Measurements from ENCODE around the gene GFRAL. TPM values are rescaled to one million over a fixed set of nuclear protein-coding genes. Genes with fewer than 3 reads are reported as not detected.

GFRAL gene
- total RNA-seq, 1 donor from 2014 or later = not detected

- H3K36me3 Mint-ChIP-seq (ENCODE audit: low read depth, unreplicated experiment) = no peaks in the 10 kb centered on the region
- TF ChIP-seq, protein P1, sequence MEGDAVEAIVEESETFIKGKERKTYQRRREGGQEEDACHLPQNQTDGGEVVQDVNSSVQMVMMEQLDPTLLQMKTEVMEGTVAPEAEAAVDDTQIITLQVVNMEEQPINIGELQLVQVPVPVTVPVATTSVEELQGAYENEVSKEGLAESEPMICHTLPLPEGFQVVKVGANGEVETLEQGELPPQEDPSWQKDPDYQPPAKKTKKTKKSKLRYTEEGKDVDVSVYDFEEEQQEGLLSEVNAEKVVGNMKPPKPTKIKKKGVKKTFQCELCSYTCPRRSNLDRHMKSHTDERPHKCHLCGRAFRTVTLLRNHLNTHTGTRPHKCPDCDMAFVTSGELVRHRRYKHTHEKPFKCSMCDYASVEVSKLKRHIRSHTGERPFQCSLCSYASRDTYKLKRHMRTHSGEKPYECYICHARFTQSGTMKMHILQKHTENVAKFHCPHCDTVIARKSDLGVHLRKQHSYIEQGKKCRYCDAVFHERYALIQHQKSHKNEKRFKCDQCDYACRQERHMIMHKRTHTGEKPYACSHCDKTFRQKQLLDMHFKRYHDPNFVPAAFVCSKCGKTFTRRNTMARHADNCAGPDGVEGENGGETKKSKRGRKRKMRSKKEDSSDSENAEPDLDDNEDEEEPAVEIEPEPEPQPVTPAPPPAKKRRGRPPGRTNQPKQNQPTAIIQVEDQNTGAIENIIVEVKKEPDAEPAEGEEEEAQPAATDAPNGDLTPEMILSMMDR (IDR thresholded peaks at IDR 0.05; ENCODE audit: unreplicated experiment) = no peak
- no peak overlapping the region for H3K4me3 Mint-ChIP-seq (ENCODE audit: unreplicated experiment)
- H3K4me1 Mint-ChIP-seq (ENCODE audit: unreplicated experiment) = no peaks in the 10 kb centered on the region
- H3K27ac Mint-ChIP-seq (ENCODE audit: unreplicated experiment) = no peak overlapping the region
- H3K27me3 Mint-ChIP-seq (ENCODE audit: unreplicated experiment) = no peaks in the 10 kb centered on the region
- no peak for DNase-seq (ENCODE audit: low spot score)
- no peaks in the 10 kb centered on the region for H3K9me3 Mint-ChIP-seq (ENCODE audit: unreplicated experiment)
Measured at GRCh38 chr6:55319961-55320695, 7.1 kb upstream of the GFRAL start.

DNA sequence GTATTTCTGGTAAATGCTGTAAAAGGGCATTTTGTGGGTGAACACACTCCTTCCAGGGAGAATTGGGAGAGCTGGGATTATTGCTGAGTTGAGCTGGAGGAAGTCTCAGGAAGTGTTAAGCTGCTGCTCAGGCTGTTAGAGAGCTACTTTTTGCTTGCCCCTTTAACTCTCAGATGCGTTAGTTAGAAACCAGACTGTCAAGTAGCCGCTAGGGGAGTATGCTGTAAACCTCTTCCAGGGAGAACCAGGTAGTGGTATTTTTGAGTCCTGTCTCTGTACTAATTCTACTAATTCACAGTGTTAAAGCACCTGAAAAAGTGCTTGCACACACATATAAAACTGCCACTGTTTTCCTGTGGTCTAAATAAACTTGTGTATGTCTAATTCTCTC, 6.6 kb upstream of the GFRAL start:
- DNase-seq (ENCODE audit: low spot score) = no peak
- TF ChIP-seq, protein P1 (IDR thresholded peaks at IDR 0.05; ENCODE audit: unreplicated experiment) = no peak
- H3K27me3 Mint-ChIP-seq (ENCODE audit: unreplicated experiment) = no peaks in the 10 kb centered on the region
- H3K9me3 Mint-ChIP-seq (ENCODE audit: unreplicated experiment) = no peaks in the 10 kb centered on the region
- no peak overlapping the region for H3K4me3 Mint-ChIP-seq (ENCODE audit: unreplicated experiment)
- no peaks in the 10 kb centered on the region for H3K4me1 Mint-ChIP-seq (ENCODE audit: unreplicated experiment)
- no peaks in the 10 kb centered on the region for H3K36me3 Mint-ChIP-seq (ENCODE audit: low read depth, unreplicated experiment)
- no peak overlapping the region for H3K27ac Mint-ChIP-seq (ENCODE audit: unreplicated experiment)

DNA sequence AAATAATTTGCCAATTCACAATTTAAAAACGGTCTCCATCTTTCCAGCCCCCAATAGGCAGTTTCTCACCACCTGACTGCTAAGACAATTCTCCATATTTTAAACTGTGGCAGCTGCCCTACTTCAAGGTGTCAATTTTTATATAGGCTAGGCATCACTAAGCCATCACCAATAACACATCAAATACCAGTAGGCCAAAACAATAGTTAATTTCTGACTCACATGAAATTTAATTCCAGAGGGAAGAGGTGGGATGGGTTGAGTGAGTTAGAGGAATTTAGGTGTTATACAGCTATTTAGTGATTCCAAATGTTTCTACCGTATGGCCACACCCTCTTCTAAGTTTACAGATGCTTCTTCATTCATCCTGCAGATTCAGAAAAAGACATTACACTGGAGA, 49.9 kb downstream of the GFRAL start:
- no peaks in the 10 kb centered on the region for H3K36me3 Mint-ChIP-seq (ENCODE audit: low read depth, unreplicated experiment)
- H3K4me3 Mint-ChIP-seq (ENCODE audit: unreplicated experiment) = no peak overlapping the region
- no peaks in the 10 kb centered on the region for H3K27me3 Mint-ChIP-seq (ENCODE audit: unreplicated experiment)
- TF ChIP-seq, protein P1 (IDR thresholded peaks at IDR 0.05; ENCODE audit: unreplicated experiment) = no peak
- no peak overlapping the region for H3K27ac Mint-ChIP-seq (ENCODE audit: unreplicated experiment)
- H3K9me3 Mint-ChIP-seq (ENCODE audit: unreplicated experiment) = no peaks in the 10 kb centered on the region
- peaks cover 5% of the 10 kb centered on the region for H3K4me1 Mint-ChIP-seq (ENCODE audit: unreplicated experiment)
- DNase-seq (ENCODE audit: low spot score) = no peak

- TF ChIP-seq, protein P1 (IDR thresholded peaks at IDR 0.05; ENCODE audit: unreplicated experiment) = no peak
- Mint-ChIP-seq H3K4me1 (ENCODE audit: unreplicated experiment) (peaks cover 5% of the 10 kb centered on the region), H3K36me3 (ENCODE audit: low read depth, unreplicated experiment) (no peaks in the 10 kb centered on the region), H3K9me3 (ENCODE audit: unreplicated experiment) (no peaks in the 10 kb centered on the region), H3K4me3 (ENCODE audit: unreplicated experiment) (no peak overlapping the region), H3K27me3 (ENCODE audit: unreplicated experiment) (no peaks in the 10 kb centered on the region), H3K27ac (ENCODE audit: unreplicated experiment) (no peak overlapping the region)
- DNase-seq (ENCODE audit: low spot score) = no peak
Measured at GRCh38 chr6:55379471-55379870, 52.2 kb downstream of the GFRAL start.

DNA sequence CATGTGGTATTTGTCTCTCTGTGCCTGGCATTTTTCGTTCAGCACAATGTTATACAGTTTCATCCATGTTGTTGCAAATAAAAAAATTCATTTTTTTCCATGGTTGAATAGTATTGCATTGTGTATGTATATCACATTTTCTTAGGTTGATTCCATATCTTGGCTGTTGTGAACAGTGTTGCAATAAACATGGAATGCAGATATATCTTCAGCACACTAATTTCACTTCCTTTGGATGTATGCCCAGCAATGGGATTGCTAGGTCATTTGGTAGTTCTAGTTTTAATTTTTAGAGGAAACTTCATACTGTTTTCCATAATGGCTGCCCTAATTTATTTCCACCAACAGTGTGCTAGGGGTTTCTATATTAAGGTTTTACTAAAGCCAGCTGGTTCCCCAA, 52.6 kb downstream of the GFRAL start:
- no peaks in the 10 kb centered on the region for H3K9me3 Mint-ChIP-seq (ENCODE audit: unreplicated experiment)
- H3K4me1 Mint-ChIP-seq (ENCODE audit: unreplicated experiment) = peaks cover 5% of the 10 kb centered on the region
- no peaks in the 10 kb centered on the region for H3K36me3 Mint-ChIP-seq (ENCODE audit: low read depth, unreplicated experiment)
- no peak for DNase-seq (ENCODE audit: low spot score)
- no peak overlapping the region for H3K27ac Mint-ChIP-seq (ENCODE audit: unreplicated experiment)
- no peak overlapping the region for H3K4me3 Mint-ChIP-seq (ENCODE audit: unreplicated experiment)
- H3K27me3 Mint-ChIP-seq (ENCODE audit: unreplicated experiment) = no peaks in the 10 kb centered on the region
- TF ChIP-seq, protein P1 (IDR thresholded peaks at IDR 0.05; ENCODE audit: unreplicated experiment) = no peak
